Activated T-cell treated with anti-CD3 and anti-CD28 coated beads, Interleukin-2, amount 50 U/mL, for 72 hours (primary cell): ENCODE data around the gene PAM. TPM values are rescaled to one million over a fixed set of nuclear protein-coding genes. Genes with fewer than 3 reads are reported as not detected.
A peak's percentile ranks its signal among the peaks of the same experiment; 100 is the strongest.

Source experiments
- ATAC-seq, 2 donors: fragments of 150-1000 bp; cut with Tn5 transposase; replicated peaks in 1 of 2; 2 replicates each; pipeline ENCODE4 v1.10.0; 2021; ENCODE audit warnings: moderate library complexity in 2 of 2, mild to moderate bottlenecking in 1 of 2
- DNase-seq, 2 donors: peaks; one replicate each; pipeline ENCODE4 v3.0.0; 2021 to 2022; ENCODE audit warnings: mixed read lengths in 1 of 2
- H3K27ac Mint-ChIP-seq: one replicate; pipeline ENCODE4 v1.8.0; 2022; ENCODE audit warnings: mild to moderate bottlenecking, moderate library complexity, mixed read lengths
- H3K27me3 Mint-ChIP-seq: one replicate; pipeline ENCODE4 v1.8.0; 2022; ENCODE audit warnings: low read depth, mixed read lengths
- H3K36me3 Mint-ChIP-seq, 2 donors: one replicate each; pipeline ENCODE4 v1.8.0; 2022; ENCODE audit warnings: mixed read lengths in 2 of 2, mild to moderate bottlenecking in 1 of 2; ENCODE audit not compliant: insufficient read depth in 2 of 2
- H3K4me1 Mint-ChIP-seq: one replicate; pipeline ENCODE4 v1.8.0; 2022; ENCODE audit warnings: low read depth, mixed read lengths
- H3K4me3 Mint-ChIP-seq, 2 donors: one replicate each; pipeline ENCODE4 v1.8.0; 2022; ENCODE audit warnings: mild to moderate bottlenecking in 2 of 2, mixed read lengths in 2 of 2, moderate library complexity in 2 of 2
- H3K9me3 Mint-ChIP-seq, 2 donors: one replicate each; pipeline ENCODE4 v1.8.0; 2022; ENCODE audit warnings: mixed read lengths in 2 of 2
- total RNA-seq, 2 donors: library from RNA; stranded (reverse); gene quantifications; one replicate each; pipeline ENCODE4 v1.2.3, GENCODE V29; 2022

The PAM gene
- total RNA-seq, 2 donors from 2014 or later = 41.7 to 56.6 TPM

- no peak overlapping the region for H3K4me3 Mint-ChIP-seq
- DNase-seq (no peak), ATAC-seq (no peak)
- H3K9me3 Mint-ChIP-seq = no peaks in the 10 kb centered on the region
- H3K4me1 Mint-ChIP-seq = peaks cover 17% of the 10 kb centered on the region
- no peaks in the 10 kb centered on the region for H3K27me3 Mint-ChIP-seq
- H3K27ac Mint-ChIP-seq = no peak overlapping the region
- H3K36me3 Mint-ChIP-seq = peaks cover 0 to 2% of the 10 kb centered on the region in 2 donors
These were observed 40.4 kb downstream of the PAM start for GRCh38 chr5:102795526-102795925.

- DNase-seq = no peak
- peaks cover 0 to 2% of the 10 kb centered on the region in 2 donors for H3K36me3 Mint-ChIP-seq
- H3K27me3 Mint-ChIP-seq = no peaks in the 10 kb centered on the region
- ATAC-seq = no peak
- no peak overlapping the region for H3K4me3 Mint-ChIP-seq
- no peak overlapping the region for H3K27ac Mint-ChIP-seq
- H3K4me1 Mint-ChIP-seq = peaks cover 17% of the 10 kb centered on the region
- H3K9me3 Mint-ChIP-seq = no peaks in the 10 kb centered on the region
These were observed 40.9 kb downstream of the PAM start for GRCh38 chr5:102796009-102796408.

GRCh38 chr5:102796498-102796897 is 41.4 kb downstream of the PAM start:
- Mint-ChIP-seq H3K27me3 (no peaks in the 10 kb centered on the region), H3K36me3 (peaks cover 0 to 2% of the 10 kb centered on the region in 2 donors), H3K27ac (no peak overlapping the region), H3K4me1 (peaks cover 21% of the 10 kb centered on the region), H3K9me3 (no peaks in the 10 kb centered on the region), H3K4me3 (no peak overlapping the region)
- ATAC-seq (no peak), DNase-seq (no peak)

DNA sequence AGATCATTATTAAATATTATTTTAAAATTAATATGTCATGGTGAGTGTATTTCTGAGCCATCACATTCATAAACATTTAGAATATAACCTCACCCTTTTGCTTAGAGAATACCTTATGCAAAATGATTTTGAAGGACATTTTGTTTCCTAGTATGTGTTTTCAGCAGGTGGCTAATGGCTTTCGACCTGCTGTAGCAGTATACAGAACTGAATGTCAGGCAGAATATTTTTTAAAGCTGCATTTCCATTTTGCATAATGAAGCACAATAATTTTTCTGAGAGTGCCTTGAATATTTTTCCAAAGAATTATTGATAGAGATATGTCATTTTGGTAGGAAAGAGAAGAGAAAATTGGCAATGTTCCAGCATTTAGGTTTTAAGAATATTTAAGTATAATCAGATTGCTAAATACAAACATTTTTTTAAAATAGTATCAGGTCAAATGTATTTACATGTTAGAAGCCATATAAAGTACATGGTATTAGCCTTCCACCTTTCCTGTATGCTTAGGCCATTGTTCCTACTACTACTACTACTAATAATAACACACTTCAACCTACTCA is 42.3 kb downstream of the PAM start:
- H3K27me3 Mint-ChIP-seq = no peaks in the 10 kb centered on the region
- ATAC-seq (no peak), DNase-seq (no peak)
- no peak overlapping the region for H3K4me3 Mint-ChIP-seq
- no peaks in the 10 kb centered on the region for H3K9me3 Mint-ChIP-seq
- peaks cover 26% of the 10 kb centered on the region for H3K4me1 Mint-ChIP-seq
- H3K27ac Mint-ChIP-seq = no peak overlapping the region
- H3K36me3 Mint-ChIP-seq = peaks cover 0 to 4% of the 10 kb centered on the region in 2 donors

GRCh38 chr5:102798104-102798785 is 43.1 kb downstream of the PAM start:
- Mint-ChIP-seq H3K36me3 (peaks cover 0 to 4% of the 10 kb centered on the region in 2 donors), H3K27ac (no peak overlapping the region), H3K27me3 (no peaks in the 10 kb centered on the region), H3K4me3 (no peak overlapping the region), H3K9me3 (no peaks in the 10 kb centered on the region), H3K4me1 (peaks cover 26% of the 10 kb centered on the region)
- ATAC-seq (no peak), DNase-seq (no peak)

GRCh38 chr5:102799017-102799416 is 43.9 kb downstream of the PAM start:
- Mint-ChIP-seq H3K4me1 (peaks cover 26% of the 10 kb centered on the region), H3K9me3 (no peaks in the 10 kb centered on the region), H3K36me3 (peaks cover 0 to 4% of the 10 kb centered on the region in 2 donors), H3K27ac (no peak overlapping the region), H3K4me3 (no peak overlapping the region), H3K27me3 (no peaks in the 10 kb centered on the region)
- ATAC-seq (no peak), DNase-seq (no peak)

GRCh38 chr5:102800427-102800826 is 45.3 kb downstream of the PAM start:
- Mint-ChIP-seq H3K4me3 (no peak overlapping the region), H3K4me1 (peaks cover 26% of the 10 kb centered on the region), H3K36me3 (peaks cover 0 to 4% of the 10 kb centered on the region in 2 donors), H3K27ac (no peak overlapping the region), H3K27me3 (no peaks in the 10 kb centered on the region), H3K9me3 (no peaks in the 10 kb centered on the region)
- ATAC-seq (no peak), DNase-seq (no peak)

DNA sequence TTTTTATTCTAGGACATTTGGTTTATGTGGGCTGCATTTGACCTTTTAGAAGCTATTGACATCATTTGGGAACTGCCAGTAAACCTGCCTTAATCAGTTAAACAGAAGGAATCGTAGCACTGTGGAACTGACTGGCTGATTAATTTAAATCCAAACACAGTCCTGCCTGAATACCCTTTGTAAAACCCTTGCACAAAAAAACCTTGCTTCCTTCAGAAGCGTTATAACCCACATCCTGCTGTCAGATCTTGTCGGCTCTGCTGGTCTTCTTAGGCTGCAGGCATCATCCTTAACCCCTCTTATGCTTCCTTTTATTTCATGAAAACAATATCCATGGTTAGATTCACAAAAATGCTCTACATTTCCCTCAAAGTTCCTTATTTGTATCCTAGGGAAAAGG is 46.3 kb downstream of the PAM start:
- peak in 1 of 2 donors; percentile 1 for DNase-seq
- Mint-ChIP-seq H3K36me3 (peaks cover 0 to 4% of the 10 kb centered on the region in 2 donors), H3K4me3 (peak overlapping the region in 1 of 2 donors; percentile 17), H3K4me1 (peaks cover 22% of the 10 kb centered on the region), H3K9me3 (no peaks in the 10 kb centered on the region), H3K27me3 (no peaks in the 10 kb centered on the region), H3K27ac (no peak overlapping the region)
- ATAC-seq = peak in 1 of 2 donors; percentile 49

DNA sequence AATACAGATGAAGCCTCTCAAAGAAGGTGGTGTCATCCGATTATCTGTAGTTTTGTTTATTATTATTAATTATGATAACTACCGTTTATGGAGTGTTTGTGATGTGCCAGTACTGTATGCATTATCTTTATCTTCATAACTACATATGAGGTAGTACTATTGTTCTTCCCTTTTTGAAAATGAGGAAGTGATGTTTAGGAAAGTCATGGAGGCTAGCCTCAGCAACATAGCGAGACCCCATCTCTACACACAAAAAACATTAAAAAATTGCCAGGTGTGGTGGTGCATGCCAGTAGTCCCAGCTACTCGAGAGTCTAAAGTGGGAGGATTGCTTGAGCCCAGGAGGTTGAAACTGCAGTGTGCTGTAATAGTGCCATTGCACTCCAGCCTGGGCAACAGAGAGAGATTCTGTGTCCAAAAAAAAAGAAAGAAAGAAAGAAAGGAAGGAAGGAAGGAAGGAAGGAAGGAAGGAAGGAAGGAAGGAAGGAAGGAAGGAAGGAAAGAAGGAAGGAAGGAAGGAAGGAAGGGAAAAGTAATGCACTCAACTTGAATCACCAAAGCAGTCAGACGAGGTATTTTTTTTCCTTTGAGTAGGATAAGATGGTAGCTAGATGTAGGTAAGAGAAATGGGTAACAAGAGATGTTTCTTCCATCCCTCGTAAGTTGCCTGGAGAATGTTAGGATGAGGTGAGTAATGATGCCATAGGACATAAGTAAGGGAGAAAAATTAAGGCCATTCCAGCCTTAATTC is 47.8 kb downstream of the PAM start:
- DNase-seq = no peak
- Mint-ChIP-seq H3K27me3 (no peaks in the 10 kb centered on the region), H3K4me3 (no peak overlapping the region), H3K4me1 (peaks cover 18% of the 10 kb centered on the region), H3K9me3 (no peaks in the 10 kb centered on the region), H3K36me3 (peaks cover 0 to 4% of the 10 kb centered on the region in 2 donors), H3K27ac (no peak overlapping the region)
- ATAC-seq = no peak

- Mint-ChIP-seq H3K36me3 (no peaks in the 10 kb centered on the region), H3K9me3 (no peaks in the 10 kb centered on the region), H3K27ac (no peak overlapping the region), H3K4me1 (no peaks in the 10 kb centered on the region), H3K27me3 (no peaks in the 10 kb centered on the region), H3K4me3 (no peak overlapping the region)
- DNase-seq = no peak
- ATAC-seq = no peak
These were observed 52.9 kb downstream of the PAM start for GRCh38 chr5:102807878-102808502.

DNA sequence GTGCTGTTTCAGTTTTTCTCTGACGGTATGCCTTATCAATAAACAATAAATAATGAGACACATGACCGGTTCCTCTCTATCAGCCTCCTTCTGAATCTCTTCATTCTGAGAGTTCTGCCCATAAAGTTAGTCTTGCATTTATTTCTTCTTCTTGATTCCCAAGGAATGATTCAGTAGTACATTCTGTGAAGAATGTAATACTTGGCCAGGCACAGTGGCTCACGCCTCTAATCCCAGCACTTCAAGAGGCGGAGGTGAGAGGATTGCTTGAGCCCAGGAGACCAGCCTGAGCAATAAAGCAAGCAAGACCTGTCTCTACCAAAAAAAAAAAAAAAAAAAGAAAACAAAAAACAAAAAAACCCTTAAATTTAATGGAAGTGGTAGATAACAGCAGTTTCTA is 53.9 kb downstream of the PAM start:
- Mint-ChIP-seq H3K27ac (no peak overlapping the region), H3K4me1 (no peaks in the 10 kb centered on the region), H3K9me3 (no peaks in the 10 kb centered on the region), H3K36me3 (no peaks in the 10 kb centered on the region), H3K27me3 (no peaks in the 10 kb centered on the region), H3K4me3 (no peak overlapping the region)
- ATAC-seq = no peak
- DNase-seq = no peak

- no peak overlapping the region for H3K27ac Mint-ChIP-seq
- H3K9me3 Mint-ChIP-seq = no peaks in the 10 kb centered on the region
- no peaks in the 10 kb centered on the region for H3K36me3 Mint-ChIP-seq
- no peak overlapping the region for H3K4me3 Mint-ChIP-seq
- peaks cover 13% of the 10 kb centered on the region for H3K4me1 Mint-ChIP-seq
- H3K27me3 Mint-ChIP-seq = no peaks in the 10 kb centered on the region
- ATAC-seq = no peak
- DNase-seq = no peak
These were observed 56.9 kb downstream of the PAM start for GRCh38 chr5:102811972-102812371.

DNA sequence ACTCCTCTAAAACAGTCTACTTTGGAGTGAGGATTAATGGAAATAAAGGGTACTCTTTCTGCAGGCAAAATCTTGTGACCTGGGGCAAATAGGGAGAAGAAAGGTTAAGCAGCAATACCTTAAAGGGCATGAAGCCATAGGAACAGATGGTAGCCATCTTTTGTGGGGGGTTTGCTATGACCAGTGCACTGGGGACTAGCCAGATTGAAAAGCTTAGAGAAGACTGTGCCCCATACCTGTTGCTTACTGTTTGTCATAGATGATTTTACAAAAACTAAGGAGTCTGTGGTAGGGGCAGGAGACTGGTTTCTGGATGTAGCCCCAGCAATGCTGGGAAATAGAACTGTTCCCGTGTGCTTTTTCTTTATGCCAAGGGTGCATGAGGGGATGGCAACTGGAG is 58.6 kb downstream of the PAM start:
- DNase-seq = no peak
- Mint-ChIP-seq H3K4me3 (no peak overlapping the region), H3K27me3 (no peaks in the 10 kb centered on the region), H3K4me1 (peaks cover 17% of the 10 kb centered on the region), H3K9me3 (no peaks in the 10 kb centered on the region), H3K36me3 (no peaks in the 10 kb centered on the region), H3K27ac (no peak overlapping the region)
- no peak for ATAC-seq
